Peyer's patch (tissue), 4 donors: ENCODE data around the gene UTP14A.
A peak's percentile ranks its signal among the peaks of the same experiment; 100 is the strongest.

Experiments
- POLR2A ChIP-seq, 2 donors: fragments of 450-650 bp; IDR thresholded peaks; one replicate each; pipeline ENCODE4 v1.5.1; 2017; ENCODE audit warnings: antibody characterized with exemption in 2 of 2, mild to moderate bottlenecking in 2 of 2, moderate library complexity in 2 of 2
- TF ChIP-seq, protein P1 (sequence below), 6 experiments: fragments of 450-650 bp in 4 of 6; fragments of 200-600 bp in 2 of 6; sonication (generic) in 1 of 6; IDR thresholded peaks; one replicate each; pipeline ENCODE4 v1.5.1; 2017 to 2019; ENCODE audit warnings: antibody characterized with exemption in 6 of 6, mild to moderate bottlenecking in 3 of 6, moderate library complexity in 1 of 6

GRCh38 chrX:129961180-129962083, 55.5 kb downstream of the UTP14A start:
- TF ChIP-seq, protein P1, sequence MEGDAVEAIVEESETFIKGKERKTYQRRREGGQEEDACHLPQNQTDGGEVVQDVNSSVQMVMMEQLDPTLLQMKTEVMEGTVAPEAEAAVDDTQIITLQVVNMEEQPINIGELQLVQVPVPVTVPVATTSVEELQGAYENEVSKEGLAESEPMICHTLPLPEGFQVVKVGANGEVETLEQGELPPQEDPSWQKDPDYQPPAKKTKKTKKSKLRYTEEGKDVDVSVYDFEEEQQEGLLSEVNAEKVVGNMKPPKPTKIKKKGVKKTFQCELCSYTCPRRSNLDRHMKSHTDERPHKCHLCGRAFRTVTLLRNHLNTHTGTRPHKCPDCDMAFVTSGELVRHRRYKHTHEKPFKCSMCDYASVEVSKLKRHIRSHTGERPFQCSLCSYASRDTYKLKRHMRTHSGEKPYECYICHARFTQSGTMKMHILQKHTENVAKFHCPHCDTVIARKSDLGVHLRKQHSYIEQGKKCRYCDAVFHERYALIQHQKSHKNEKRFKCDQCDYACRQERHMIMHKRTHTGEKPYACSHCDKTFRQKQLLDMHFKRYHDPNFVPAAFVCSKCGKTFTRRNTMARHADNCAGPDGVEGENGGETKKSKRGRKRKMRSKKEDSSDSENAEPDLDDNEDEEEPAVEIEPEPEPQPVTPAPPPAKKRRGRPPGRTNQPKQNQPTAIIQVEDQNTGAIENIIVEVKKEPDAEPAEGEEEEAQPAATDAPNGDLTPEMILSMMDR (IDR thresholded peaks at IDR 0.05) = no peak
- TF ChIP-seq POLR2A (IDR thresholded peaks at IDR 0.05) = peak; percentile 46 to 50
